C1 segment of cervical spinal cord (tissue), 14 donors: ENCODE measurements around the gene BCL2L13.

Source experiments
- DNase-seq, 14 donors: peaks; one replicate each; lab custom pipeline; 2025; lab: John Stamatoyannopoulos, UW

The BCL2L13 gene, protein sequence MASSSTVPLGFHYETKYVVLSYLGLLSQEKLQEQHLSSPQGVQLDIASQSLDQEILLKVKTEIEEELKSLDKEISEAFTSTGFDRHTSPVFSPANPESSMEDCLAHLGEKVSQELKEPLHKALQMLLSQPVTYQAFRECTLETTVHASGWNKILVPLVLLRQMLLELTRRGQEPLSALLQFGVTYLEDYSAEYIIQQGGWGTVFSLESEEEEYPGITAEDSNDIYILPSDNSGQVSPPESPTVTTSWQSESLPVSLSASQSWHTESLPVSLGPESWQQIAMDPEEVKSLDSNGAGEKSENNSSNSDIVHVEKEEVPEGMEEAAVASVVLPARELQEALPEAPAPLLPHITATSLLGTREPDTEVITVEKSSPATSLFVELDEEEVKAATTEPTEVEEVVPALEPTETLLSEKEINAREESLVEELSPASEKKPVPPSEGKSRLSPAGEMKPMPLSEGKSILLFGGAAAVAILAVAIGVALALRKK

DNA sequence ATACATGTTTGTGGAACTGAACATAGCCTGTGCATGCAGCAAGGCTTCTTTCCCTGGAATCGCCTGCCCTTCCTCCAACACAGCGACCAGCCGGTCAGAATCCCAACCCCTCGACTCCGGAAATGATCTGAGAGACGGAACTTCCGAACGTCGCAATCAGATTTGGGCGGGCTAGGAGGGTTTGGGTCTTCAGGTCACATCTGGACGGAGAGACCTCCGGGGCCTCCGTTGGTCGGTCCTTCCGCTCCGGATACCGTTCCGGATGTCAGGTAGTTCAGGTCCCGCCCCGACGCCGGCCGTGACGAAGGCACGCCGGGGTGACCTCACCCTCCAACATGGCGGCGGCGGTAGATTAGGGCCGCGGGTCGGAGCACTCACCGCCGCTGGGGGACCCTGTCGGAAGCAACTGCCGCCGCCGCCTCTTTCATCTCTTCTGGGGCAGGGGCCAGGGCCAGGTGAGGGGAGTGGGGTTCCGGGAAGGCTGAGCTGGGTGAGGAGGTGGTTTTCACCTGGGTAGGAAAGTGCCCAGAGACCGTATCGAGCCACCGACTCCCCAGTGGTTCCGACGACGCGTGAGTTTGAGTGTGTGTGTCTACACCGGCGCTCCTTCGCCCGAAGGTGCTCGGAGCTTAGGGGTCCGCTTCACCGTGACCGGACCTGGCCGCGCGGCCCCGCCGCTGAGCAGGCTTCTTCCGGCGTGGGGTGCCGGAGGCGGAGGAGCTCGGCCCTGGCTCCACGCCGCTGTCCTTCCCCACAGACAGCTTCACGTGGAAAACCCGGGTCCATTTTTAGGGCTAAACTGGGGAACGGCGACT lies at the start of gene BCL2L13:
TSS of gene BCL2L13 (plus strand) at position 326 of the 815 bp plus-strand sequence. CDS start 16,955 bp downstream, outside the sequence.
- DNase-seq, result peak; percentile 43 to 91 (median 84)

DNA sequence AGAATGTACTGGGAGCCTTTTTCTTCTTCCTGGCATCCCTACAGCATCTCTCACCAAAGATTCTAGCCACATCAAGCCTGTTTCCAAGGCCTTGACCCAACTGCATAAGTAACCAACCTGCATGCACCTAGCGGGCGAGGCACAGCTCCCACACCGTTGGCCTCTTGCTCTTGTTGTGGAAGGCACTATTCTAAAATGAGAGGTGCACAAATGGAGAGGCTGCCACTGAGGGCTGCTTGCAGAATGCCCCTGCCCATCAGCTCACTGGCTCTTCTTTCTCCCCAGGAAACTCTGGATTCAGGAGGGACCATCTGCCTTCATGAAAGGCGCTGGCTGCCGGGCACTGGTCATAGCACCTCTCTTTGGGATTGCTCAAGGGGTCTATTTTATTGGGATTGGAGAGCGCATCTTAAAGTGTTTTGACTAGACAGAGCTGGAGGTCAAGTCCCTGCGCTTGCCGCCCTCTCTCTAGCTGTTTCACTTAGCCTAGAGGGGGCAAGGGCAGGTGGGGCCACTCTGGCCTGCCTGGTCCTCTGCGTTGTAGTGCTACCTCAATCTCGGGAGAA lies 48.7 kb upstream of the BCL2L13 start:
- DNase-seq, result no peak

DNA sequence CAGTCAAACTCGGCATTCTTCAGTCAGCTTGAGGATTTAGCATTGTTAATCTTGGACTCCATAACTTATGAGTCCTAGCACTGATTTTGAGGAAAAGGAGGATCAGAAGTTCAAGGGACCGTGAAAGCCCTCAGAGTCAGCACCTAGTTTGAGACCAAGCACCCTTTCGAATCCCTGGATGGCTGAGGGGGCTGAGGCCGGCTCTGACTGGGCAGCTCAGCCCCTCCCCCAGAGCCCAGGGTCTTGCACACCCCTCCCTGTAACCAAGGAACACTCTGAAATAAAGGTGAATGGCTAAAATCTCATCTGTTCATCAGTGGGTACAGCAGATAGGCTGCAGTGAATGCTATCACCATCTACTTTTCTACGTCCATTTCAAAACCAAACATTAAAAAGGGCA lies 48.0 kb upstream of the BCL2L13 start:
- no peak for DNase-seq

DNA sequence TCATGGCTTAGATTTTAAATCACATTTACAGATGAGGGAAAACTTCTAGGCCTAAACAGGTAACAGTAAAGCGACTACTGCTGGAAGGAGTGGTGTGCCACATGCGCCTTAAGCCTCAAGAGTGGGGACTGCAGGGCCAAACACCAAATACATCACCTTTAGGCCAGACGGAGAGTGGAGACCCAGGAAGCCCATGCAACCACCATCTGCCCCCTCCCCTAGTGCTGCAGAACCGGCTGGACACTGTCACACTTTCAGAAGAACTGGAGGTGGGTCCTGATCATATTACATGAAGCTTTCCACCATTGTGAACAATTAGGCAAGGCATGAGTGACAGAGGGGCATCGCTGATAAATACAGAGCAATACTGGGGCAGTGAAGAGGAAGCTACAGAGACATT lies 46.4 kb upstream of the BCL2L13 start:
- DNase-seq, result no peak

DNA sequence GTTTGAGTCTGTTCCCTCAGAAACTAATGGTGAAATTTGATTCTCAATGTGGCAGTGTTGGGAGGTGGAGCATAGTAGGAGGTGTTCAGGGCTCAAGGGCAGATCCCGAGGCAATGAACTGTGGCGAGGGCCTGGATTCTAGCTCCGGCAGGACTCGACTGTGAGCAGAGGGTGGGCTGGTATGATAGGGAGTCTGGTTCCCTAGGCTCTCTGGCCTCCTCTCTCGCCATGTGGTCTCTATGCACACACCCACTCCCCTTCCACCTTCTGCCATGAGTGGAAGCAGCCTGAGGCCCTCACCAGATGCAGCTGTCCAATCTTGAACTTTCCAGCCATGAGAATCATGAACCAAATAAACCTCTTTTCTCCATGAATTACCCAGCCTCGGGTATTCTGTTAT lies 42.3 kb upstream of the BCL2L13 start:
- DNase-seq, result no peak

DNA sequence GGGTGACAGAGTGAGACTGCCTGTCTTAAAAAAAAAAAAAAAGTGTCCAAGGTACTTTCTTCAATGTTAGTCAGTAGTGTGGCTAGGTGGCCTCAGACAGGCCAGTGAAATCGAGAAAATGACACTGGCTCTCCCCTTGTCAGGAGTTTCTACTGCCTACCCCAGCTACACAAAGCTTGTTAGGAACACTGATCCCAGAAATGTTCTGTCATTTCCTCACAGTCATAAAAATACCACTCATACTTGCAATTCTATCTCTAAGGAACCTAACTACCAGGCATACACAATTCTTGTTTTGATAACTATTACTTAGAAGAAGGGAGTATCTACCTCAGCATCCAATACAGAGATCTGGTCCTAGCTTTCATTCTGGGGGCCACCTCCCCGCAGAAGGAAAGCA lies 41.3 kb upstream of the BCL2L13 start:
- no peak for DNase-seq

DNA sequence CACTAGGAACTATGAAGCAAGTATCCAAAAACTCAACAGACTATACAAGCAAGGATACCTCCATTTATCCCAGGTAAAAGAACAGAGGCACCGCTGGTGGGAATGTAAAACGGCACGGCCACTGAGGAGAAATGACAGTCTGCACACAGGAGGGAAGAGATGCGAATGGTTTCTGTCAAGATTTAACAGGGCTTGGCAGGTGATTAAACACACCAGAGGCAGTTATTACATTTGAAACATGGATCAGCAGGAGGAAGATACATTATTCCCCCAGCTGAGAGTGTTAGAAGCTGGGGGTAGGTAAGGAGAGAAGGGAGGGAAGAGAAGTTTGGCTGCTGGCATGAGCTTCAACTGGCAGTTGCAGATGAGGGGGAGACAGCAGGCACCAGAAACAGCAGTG lies 40.2 kb upstream of the BCL2L13 start:
- no peak for DNase-seq

DNA sequence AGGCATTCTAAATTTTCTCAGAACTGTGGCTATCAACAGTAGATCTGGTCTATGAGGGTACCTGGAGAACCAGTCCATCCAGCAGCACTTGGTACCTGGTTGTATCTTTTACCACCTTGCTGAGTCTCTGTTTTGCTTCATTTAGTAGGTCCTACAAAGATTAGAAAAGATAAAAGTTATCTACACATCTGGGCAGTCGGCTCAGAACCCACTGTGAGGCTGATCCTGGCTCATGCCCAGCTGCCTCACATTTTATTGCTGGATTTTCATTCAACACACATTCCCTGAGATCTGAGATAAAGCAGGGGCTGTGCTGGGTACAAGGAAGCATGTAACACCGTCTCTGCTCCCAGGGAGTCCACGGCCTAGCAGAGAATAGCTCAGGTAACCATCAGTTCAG lies 37.5 kb upstream of the BCL2L13 start:
- DNase-seq, result no peak

DNA sequence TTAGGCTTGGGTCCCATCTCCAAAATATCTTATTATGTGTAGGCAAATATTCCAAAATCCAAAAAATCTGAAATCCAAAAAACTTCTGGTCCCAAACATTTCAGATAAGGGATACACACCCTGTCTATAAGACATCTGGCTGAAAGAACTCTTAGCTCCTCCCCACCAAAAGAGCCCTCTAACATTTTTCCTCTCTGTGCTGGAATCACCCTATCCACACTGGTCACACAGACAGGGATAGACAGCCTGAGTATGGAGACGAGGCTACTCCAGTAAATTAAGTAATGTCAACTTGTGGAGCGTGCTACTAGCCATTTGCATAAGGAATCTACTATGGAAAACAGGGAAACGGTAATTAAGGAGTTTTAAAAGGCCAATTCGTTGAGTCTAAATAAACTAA lies 34.9 kb upstream of the BCL2L13 start:
- DNase-seq, result no peak

DNA sequence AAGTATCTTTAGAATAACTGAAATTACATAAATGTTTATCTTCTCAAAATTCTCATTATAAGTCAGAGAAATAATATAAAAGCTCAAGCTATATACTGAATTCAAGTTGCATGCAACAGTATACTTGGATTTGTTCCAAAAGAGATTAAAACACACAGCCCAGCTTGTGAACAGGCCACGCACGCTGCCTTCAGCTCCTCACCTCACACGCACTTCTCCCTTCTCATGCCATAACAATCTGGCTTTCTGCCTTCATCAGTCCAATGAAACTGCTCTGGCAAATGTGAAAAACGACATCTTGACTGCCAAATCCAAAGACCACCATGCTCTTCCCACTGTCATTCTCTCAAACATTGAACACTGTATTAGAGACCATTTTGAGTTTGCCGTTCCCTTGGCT lies 32.1 kb upstream of the BCL2L13 start:
- no peak for DNase-seq

DNA sequence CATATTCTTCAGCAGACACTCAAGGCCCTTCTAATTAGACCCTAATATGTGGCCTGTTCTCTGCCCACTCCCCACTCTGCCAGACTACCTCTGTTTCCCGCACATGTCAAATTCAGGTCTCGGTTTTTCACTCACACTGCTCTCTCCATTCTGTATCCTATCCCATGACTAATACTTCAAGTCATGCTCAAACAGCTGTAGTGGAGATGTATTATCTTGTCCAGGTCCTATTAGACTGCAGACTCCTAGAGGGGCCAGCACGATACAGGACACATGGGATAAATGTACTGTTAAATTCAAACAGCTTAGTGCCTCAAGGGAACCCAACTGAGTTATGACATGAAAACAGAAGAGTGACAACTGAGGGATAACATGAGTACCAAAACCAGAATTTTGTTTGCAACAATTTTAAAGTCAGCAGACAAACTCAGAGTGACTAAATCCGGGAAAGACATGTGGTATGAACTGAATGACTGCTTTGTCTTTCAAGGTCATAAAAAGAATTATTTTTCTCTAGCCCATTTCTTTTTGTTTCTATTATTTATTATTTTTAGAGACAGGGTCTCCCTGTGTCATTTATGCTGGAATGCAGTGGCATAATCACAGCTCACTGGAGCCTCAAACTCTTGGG lies 30.6 kb upstream of the BCL2L13 start:
- no peak for DNase-seq

DNA sequence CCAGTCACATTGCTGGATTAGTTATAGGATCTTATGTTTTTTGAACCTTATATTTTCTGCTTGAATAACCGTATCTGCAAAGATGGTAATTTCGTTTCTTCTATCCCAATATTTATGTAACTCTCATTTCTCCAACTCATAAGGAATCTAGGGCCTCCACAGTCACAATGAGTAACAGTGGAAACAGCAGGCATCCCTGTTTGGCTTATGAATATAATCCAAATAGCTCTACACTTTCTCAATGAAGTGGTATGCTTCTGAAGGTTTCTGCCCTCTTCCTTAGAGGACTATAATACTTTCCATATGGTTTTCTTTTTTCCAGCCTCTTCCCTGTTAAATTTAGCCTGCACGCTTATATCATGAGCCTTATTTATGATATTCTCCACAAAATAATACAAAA lies 26.5 kb upstream of the BCL2L13 start:
- no peak for DNase-seq

DNA sequence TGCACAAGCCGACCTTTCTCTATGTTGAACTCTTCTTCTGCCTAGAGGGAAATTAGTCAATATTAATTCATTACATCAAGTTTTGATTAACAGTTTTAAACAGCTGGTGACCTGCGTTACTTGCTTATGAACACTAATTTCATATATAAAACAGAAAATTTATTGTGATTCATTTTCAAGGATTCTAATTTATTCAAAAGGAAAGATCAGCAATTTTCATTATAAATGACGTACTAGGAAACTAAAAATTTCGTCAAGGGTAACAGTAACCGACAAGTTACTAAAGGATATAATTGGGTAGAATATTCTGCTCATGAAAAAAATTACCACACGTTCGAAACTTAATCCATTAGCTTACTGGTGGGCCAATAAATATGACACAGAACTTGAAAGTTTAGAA lies 25.3 kb upstream of the BCL2L13 start:
- no peak for DNase-seq

DNA sequence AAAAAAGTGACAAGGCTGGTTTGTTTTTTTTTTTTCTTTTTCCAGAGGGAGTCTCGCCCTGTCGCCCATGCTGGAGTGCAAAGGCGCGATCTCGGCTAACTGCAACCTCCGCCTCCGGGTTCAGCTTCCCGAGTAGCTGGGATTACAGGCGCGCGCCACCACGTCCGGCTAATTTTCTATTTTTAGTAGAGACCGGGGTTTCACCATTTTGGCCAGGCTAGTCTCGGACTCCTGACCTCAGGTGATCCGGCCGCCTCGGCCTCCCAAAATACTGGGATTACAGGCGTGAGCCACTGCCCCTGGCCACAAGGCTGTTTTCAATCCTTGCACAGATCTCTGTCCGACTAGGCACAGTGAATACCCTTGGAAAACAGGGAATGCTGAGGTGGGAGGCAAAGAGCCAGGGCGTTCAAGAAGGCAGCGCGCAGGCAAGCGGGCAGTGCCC lies 10.6 kb upstream of the BCL2L13 start:
- DNase-seq, result peak in 2 of 14 donors; percentile 8 to 32

DNA sequence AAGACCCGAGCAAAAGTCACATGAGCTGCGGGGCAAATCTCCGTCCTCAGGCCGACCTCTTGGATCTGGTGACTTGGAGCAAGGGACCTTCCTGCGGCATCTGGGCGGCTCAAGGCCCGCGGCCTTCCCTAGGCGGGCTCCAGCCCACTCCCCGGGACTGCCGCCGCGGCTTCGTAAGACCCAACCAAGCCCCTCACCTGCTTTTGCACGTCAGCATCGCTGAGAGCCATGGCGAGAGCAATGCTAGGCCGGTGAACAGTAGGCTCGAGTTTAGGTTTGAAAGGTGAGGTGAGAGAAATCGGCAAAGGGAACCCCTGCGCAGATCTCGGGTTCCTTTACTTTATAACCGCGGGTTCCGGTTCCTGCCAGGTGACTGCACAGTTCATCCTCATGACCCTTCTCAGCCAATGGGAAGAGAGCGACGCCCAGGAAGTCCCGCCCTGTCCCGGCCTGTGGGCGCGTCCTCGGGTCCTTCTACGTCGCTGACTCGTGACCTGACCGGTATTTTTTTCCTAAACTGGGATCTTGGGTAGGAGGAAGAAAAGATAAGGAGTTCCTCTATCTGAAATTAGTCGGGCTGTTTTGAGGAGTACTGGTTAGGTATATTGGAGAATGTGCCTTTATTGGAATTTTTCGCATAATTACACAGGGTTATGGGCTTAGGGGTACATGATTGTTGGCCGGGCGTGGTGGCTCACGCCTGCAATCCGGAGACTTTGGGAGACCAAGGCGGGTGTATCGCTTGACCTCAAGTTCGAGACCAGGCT lies 10.0 kb upstream of the BCL2L13 start, which contains the start of gene ATP6V1E1:
TSS of gene ATP6V1E1 (minus strand) at position 344 of the 767 bp plus-strand sequence. CDS start at position 230, 114 bp downstream.
- peak; percentile 69 to 97 (median 94) for DNase-seq

DNA sequence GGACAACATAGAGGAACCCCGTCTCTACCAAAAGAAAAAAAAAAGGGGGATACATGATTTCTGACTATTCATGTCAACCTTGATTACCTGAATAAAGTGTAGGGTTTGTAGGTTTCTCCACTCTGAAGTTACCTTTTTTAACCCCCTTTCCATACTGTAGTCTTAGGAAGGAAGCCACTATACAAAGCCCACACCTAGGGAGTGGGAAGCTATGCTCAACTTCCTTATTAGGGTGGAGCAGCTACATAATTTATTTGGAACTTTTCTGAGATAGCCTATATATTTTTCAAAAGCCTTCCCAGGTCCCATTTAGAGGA lies 9.4 kb upstream of the BCL2L13 start:
- DNase-seq, result no peak

DNA sequence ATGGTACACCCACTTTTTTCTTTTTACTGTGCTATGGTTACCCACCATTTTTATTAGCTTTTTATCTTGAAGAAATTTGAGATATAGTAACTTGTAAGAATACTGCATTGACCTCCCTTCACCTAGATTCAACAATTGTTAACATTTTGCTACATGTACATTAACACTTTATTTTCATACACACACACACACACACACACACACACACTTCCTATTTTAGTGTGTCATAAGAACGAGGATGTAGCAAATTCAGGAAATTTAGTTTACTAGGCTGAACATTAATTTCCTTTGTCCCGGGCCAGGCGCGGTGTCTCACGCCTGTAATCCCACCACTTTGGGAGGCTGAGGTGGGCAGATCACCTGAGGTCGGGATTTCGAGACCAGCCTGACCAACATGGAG lies 8.9 kb upstream of the BCL2L13 start:
- DNase-seq, result no peak

DNA sequence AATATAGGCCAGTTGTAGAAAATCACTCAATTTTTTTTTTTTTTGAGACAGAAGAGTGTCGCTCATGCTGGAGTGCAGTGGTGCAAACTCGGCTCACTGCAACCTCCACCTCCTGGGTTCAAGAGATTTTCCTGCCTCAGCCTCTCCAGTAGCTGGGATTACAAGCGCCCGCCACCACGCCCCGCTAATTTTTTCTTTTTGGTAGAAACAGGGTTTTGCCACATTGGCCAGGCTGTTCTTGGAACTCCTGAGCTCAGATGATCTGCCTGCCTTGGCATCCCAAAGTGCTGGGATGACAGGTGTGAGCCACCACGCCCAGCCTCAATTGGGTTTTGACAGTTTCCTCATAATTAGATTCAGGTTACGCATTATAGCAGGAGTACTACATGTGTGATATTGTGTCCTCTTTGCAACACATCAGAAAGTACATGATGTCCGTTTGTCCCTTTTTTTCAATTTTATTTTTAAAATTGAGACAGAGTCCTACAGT lies 7.4 kb upstream of the BCL2L13 start:
- DNase-seq, result no peak

DNA sequence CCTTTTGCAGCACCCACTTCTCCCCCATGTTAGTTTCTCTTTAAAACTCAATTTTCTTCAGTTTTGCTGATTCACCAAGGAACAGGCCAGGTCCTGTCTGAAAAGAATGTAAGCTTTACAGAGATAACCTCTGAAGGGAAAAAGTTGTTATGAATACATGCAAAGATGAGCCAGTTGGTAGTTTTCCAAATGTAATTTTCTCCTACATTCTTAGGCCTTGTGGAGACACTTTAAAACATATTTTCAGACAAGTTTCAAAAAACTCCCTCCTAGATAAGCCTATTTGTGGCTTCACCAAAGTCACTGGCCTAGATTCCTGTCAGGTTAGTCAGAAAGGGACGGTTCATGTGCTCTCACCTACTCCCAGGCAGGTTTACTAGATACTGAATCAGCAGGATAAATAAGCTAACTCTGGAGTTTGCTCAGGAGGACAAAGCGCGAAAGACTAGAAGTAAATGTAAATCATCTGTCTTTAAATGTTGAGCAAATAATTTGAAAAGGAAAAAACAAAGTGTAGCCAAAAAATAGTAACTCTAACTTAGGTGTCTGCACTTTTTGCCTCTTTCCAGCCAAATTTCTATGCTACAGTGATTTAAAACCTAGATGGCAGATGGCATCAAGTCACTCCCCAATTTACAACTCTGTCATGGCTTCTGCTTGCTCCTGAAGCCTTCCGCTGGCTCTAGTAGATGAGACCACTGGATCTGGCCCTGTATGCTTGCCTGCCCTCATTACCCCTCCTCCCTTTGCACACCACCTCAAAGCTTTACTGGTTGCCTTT lies 5.2 kb upstream of the BCL2L13 start:
- DNase-seq, result no peak

DNA sequence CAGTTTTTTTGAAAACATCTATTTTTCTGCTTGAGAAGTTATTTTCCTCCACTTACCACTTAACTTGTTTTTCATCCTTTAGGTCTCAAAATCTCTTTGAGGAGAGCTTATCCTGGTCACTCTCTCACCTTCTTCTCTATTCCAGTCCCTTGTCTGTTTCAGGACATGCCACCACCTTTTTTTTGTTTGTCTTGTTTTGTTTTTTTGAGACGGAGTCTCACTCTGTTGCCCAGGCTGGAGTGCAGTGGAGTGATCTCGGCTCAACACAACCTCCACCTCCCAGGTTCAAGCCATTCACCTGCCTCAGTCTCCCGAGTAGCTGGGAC lies 4.6 kb upstream of the BCL2L13 start:
- DNase-seq, result no peak
